Measurements from ENCODE around the gene CTBP2.

GRCh38 chr10:125064681-125065492 lies 95.5 kb downstream of the CTBP2 start:
- TF ChIP-seq CTCF (optimal IDR thresholded peaks at IDR 0.05 in 1 of 3, IDR thresholded peaks at IDR 0.05 in 1 of 3, conservative IDR thresholded peaks at IDR 0.05 in 1 of 3; ENCODE audit: extremely low read depth in 1 of 3, insufficient read depth in 2 of 3, low read length in 3 of 3) (no peak), EZH2 (IDR thresholded peaks at IDR 0.05; ENCODE audit: low read length) (no peak)

Measured in keratinocyte (primary cell).